HCT116 (cell line): Measurements from ENCODE around the gene ACTL9. TPM values are rescaled to one million over a fixed set of nuclear protein-coding genes. Genes with fewer than 3 reads are reported as not detected.

Source experiments
- ATAC-seq: fragments of 200-7000 bp; cut with Tn5 transposase; 2 replicates; pipeline ENCODE4 v1.9.1; 2020; ENCODE audit warnings: mild to moderate bottlenecking, moderate library complexity
- BruUV-seq: library from RNA; stranded (reverse); fragments of 400-500 nt; replicated peaks from 2 replicates; lab custom pipeline; 2021; lab: Mats Ljungman, UMichigan
- CTCF ChIA-PET: fragments of 300-600 bp; sonication (Branson Sonifier 250); formaldehyde crosslinking; loops from one replicate; lab custom pipeline; 2021; ENCODE audit warnings: antibody characterized with exemption; lab: Charles Lee
- POLR2A ChIA-PET: fragments of 300-600, 350-600 bp; sonication (Branson Sonifier 250); formaldehyde crosslinking; loops from one replicate; lab custom pipeline; 2021; ENCODE audit warnings: antibody characterized with exemption; lab: Charles Lee
- RAD21 ChIA-PET, 2 experiments: fragments of 300-600 bp; sonication (Branson Sonifier 250); formaldehyde crosslinking; loops; one replicate each; lab custom pipeline; 2023; ENCODE audit warnings: low total read pairs in 2 of 2; ENCODE audit not compliant: uncharacterized antibody in 2 of 2, unreplicated experiment in 2 of 2, low non-redundant PET in 1 of 2; lab: Charles Lee
- DNase-seq: peaks from one replicate; pipeline ENCODE4 v3.0.0-alpha.2; 2010; ENCODE audit warnings: low read depth, low spot score
- H2AFZ ChIP-seq: fragments of 200-600 bp; shearing (Covaris generic), sonication (generic); 2 replicates; pipeline ENCODE4 v1.6.1; 2017; ENCODE audit warnings: low read depth, mixed run types, mixed read lengths, antibody characterized with exemption, low read length; ENCODE audit not compliant: poor library complexity, severe bottlenecking
- H3K27ac ChIP-seq: 2 replicates; pipeline ENCODE4 v1.5.1; 2012; ENCODE audit warnings: low read depth, low read length
- H3K27me3 ChIP-seq: fragments of 200-600 bp; sonication (generic); 2 replicates; pipeline ENCODE4 v1.6.1; 2016; ENCODE audit warnings: mixed run types, low read length, mixed read lengths; ENCODE audit not compliant: insufficient read depth
- H3K36me3 ChIP-seq, 2 experiments: fragments of 200-500 bp in 1 of 2; fragments of 200-600 bp in 1 of 2; sonication (Bioruptor generic) in 1 of 2; sonication (generic) in 1 of 2; 2 replicates each; pipeline versions ENCODE4 v1.5.1 to v1.6.1; 2014 to 2016; ENCODE audit warnings: low read length in 2 of 2, inconsistent platforms in 1 of 2, mixed read lengths in 1 of 2, mixed run types in 1 of 2; ENCODE audit not compliant: insufficient read depth in 2 of 2, control insufficient read depth in 1 of 2
- H3K4me1 ChIP-seq, 2 experiments: fragments of 200-600 bp in 1 of 2; sonication (generic) in 1 of 2; 2 replicates each; pipeline versions ENCODE4 v1.5.1 to v1.6.1; 2012 to 2017; ENCODE audit warnings: low read length in 2 of 2, inconsistent platforms in 1 of 2, mild to moderate bottlenecking in 1 of 2, mixed read lengths in 1 of 2, mixed run types in 1 of 2, moderate library complexity in 1 of 2; ENCODE audit not compliant: insufficient read depth in 2 of 2, control insufficient read depth in 1 of 2
- H3K4me2 ChIP-seq: fragments of 200-600 bp; sonication (generic); 2 replicates; pipeline ENCODE4 v1.6.1; 2017; ENCODE audit warnings: mixed run types, low read length, mixed read lengths
- H3K4me3 ChIP-seq, 2 experiments: fragments of 200-600 bp in 1 of 2; sonication (generic) in 1 of 2; replicated peaks in 1 of 2; 2 replicates each; pipeline ENCODE4 v1.5.1; 2011 to 2016; ENCODE audit warnings: low read length in 2 of 2, control low read depth in 1 of 2, low read depth in 1 of 2, mild to moderate bottlenecking in 1 of 2, mixed read lengths in 1 of 2, mixed run types in 1 of 2
- H3K79me2 ChIP-seq: fragments of 200-600 bp; sonication (generic); 2 replicates; pipeline ENCODE4 v1.6.1; 2017; ENCODE audit warnings: mild to moderate bottlenecking, mixed run types, low read length, moderate library complexity, mixed read lengths; ENCODE audit not compliant: insufficient read depth
- H3K9ac ChIP-seq: fragments of 200-600 bp; sonication (generic); 2 replicates; pipeline ENCODE4 v1.6.1; 2016; ENCODE audit warnings: low read length, mixed read lengths
- H3K9me2 ChIP-seq: fragments of 200-600 bp; sonication (generic), shearing (Covaris generic); 2 replicates; pipeline ENCODE4 v1.6.1; 2017; ENCODE audit warnings: mixed run types, mild to moderate bottlenecking, moderate library complexity; ENCODE audit not compliant: insufficient read depth
- H3K9me3 ChIP-seq, 2 experiments: fragments of 200-500 bp in 1 of 2; fragments of 200-600 bp in 1 of 2; sonication (Bioruptor generic) in 1 of 2; sonication (generic) in 1 of 2; 2 replicates each; pipeline ENCODE4 v1.6.1; 2014 to 2017; ENCODE audit warnings: low read length in 2 of 2, mixed read lengths in 2 of 2, inconsistent platforms in 1 of 2, low read depth in 1 of 2, mild to moderate bottlenecking in 1 of 2, mixed run types in 1 of 2, moderate library complexity in 1 of 2; ENCODE audit not compliant: control insufficient read depth in 1 of 2, insufficient read depth in 1 of 2
- H4K20me1 ChIP-seq: fragments of 200-600 bp; sonication (generic), shearing (Covaris generic); 2 replicates; pipeline ENCODE4 v1.6.1; 2017; ENCODE audit warnings: mixed run types, mild to moderate bottlenecking, moderate library complexity; ENCODE audit not compliant: insufficient read depth
- CBX3 ChIP-seq: IDR thresholded peaks from 2 replicates; pipeline ENCODE4 v1.6.1; 2012; ENCODE audit warnings: low read depth
- CEBPB ChIP-seq: IDR thresholded peaks from 2 replicates; pipeline ENCODE4 v1.6.1; 2012; ENCODE audit warnings: low read depth
- ELF1 ChIP-seq: IDR thresholded peaks from 2 replicates; pipeline ENCODE4 v1.6.1; 2012; ENCODE audit warnings: low read depth, borderline replicate concordance
- EZH2phosphoT487 ChIP-seq: fragments of 200-600 bp; IDR thresholded peaks from 2 replicates; pipeline ENCODE4 v1.6.1; 2018; ENCODE audit warnings: antibody characterized with exemption, borderline replicate concordance
- JUND ChIP-seq: IDR thresholded peaks from 2 replicates; pipeline ENCODE4 v1.6.1; 2012
- POLR2A ChIP-seq: IDR thresholded peaks from 2 replicates; pipeline ENCODE4 v1.7.0; 2011; ENCODE audit warnings: borderline replicate concordance; ENCODE audit not compliant: insufficient read depth, insufficient read length; ENCODE audit errors: extremely low read depth
- SP1 ChIP-seq: IDR thresholded peaks from 2 replicates; pipeline ENCODE4 v1.6.1; 2012; ENCODE audit warnings: low read depth
- intact Hi-C: fragments of 100-400 bp; cut with micrococcal nuclease; formaldehyde crosslinking; loops from 2 replicates; pipeline ENCODE4 v1.10.0; 2022
- total RNA-seq: library from RNA; stranded (reverse); gene quantifications from one replicate; pipeline ENCODE4 v1.2.1, GENCODE V29; 2021; ENCODE audit not compliant: unreplicated experiment
- TF ChIP-seq, protein P1 (sequence below): IDR thresholded peaks from 2 replicates; pipeline ENCODE4 v1.6.1; 2011; ENCODE audit warnings: mild to moderate bottlenecking, low read length, moderate library complexity; ENCODE audit not compliant: insufficient replicate concordance; ENCODE audit errors: extremely low read depth
- TF ChIP-seq, protein P2 (sequence below), 3 experiments: fragments of 200-600 bp in 1 of 3; sonication (generic) in 1 of 3; IDR thresholded peaks in 2 of 3; conservative IDR thresholded peaks in 1 of 3; 2 replicates each; pipeline ENCODE4 v1.5.1; 2012 to 2017; ENCODE audit warnings: low read depth in 2 of 3, low read length in 2 of 3, antibody characterized with exemption in 1 of 3, borderline replicate concordance in 1 of 3, control low read depth in 1 of 3, mild to moderate bottlenecking in 1 of 3, mixed read lengths in 1 of 3, mixed run types in 1 of 3, moderate library complexity in 1 of 3; ENCODE audit not compliant: insufficient read depth in 1 of 3

Gene ACTL9
- total RNA-seq, 1 experiment from 2014 or later = not detected

GRCh38 chr19:8684001-8684902, 14.3 kb downstream of the ACTL9 start:
- no peaks in the 10 kb centered on the region for H3K79me2 ChIP-seq
- intact Hi-C loops = no loop called here
- DNase-seq (no peak), ATAC-seq (no peak)
- CTCF ChIA-PET = no interaction called here
- 0 out of 4 replicates have a peak, but pooled peaks cover 0 to 7% of the 10 kb centered on the region in 2 experiments for H3K4me1 ChIP-seq
- H3K27ac ChIP-seq = no peak overlapping the region
- no peak overlapping the region for H2AFZ ChIP-seq
- H3K9ac ChIP-seq = no peak overlapping the region
- H3K9me3 ChIP-seq = no peaks in the 10 kb centered on the region
- no peak for TF ChIP-seq CEBPB
- TF ChIP-seq, protein P1, sequence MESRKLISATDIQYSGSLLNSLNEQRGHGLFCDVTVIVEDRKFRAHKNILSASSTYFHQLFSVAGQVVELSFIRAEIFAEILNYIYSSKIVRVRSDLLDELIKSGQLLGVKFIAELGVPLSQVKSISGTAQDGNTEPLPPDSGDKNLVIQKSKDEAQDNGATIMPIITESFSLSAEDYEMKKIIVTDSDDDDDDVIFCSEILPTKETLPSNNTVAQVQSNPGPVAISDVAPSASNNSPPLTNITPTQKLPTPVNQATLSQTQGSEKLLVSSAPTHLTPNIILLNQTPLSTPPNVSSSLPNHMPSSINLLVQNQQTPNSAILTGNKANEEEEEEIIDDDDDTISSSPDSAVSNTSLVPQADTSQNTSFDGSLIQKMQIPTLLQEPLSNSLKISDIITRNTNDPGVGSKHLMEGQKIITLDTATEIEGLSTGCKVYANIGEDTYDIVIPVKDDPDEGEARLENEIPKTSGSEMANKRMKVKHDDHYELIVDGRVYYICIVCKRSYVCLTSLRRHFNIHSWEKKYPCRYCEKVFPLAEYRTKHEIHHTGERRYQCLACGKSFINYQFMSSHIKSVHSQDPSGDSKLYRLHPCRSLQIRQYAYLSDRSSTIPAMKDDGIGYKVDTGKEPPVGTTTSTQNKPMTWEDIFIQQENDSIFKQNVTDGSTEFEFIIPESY = no peak
- no peak for TF ChIP-seq CBX3
- no peak for TF ChIP-seq POLR2A
- TF ChIP-seq EZH2phosphoT487 = no peak
- no peak for TF ChIP-seq ELF1
- no peak for TF ChIP-seq SP1
- TF ChIP-seq, protein P2, sequence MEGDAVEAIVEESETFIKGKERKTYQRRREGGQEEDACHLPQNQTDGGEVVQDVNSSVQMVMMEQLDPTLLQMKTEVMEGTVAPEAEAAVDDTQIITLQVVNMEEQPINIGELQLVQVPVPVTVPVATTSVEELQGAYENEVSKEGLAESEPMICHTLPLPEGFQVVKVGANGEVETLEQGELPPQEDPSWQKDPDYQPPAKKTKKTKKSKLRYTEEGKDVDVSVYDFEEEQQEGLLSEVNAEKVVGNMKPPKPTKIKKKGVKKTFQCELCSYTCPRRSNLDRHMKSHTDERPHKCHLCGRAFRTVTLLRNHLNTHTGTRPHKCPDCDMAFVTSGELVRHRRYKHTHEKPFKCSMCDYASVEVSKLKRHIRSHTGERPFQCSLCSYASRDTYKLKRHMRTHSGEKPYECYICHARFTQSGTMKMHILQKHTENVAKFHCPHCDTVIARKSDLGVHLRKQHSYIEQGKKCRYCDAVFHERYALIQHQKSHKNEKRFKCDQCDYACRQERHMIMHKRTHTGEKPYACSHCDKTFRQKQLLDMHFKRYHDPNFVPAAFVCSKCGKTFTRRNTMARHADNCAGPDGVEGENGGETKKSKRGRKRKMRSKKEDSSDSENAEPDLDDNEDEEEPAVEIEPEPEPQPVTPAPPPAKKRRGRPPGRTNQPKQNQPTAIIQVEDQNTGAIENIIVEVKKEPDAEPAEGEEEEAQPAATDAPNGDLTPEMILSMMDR (IDR thresholded peaks at IDR 0.05 in 2 of 3, conservative IDR thresholded peaks at IDR 0.05 in 1 of 3; ENCODE audit: borderline replicate concordance in 1 of 3, insufficient read depth in 1 of 3, low read depth in 2 of 3, low read length in 2 of 3) = no peak
- no peak for TF ChIP-seq JUND
- H3K27me3 ChIP-seq = no peaks in the 10 kb centered on the region
- no peak overlapping the region for H3K4me2 ChIP-seq
- POLR2A ChIA-PET = no interaction called here
- no peaks in the 10 kb centered on the region for H4K20me1 ChIP-seq
- H3K9me2 ChIP-seq = no peaks in the 10 kb centered on the region
- H3K4me3 ChIP-seq = no peak overlapping the region
- RAD21 ChIA-PET = no interaction called here
- BruUV-seq = no TSS peak
- no peaks in the 10 kb centered on the region for H3K36me3 ChIP-seq
